LNCaP clone FGC (cell line): ENCODE data around the gene SULT1B1.

Experiments
- DNase-seq: peaks from one replicate; pipeline ENCODE4 v3.0.0-alpha.2; 2011; ENCODE audit warnings: low read depth
- H3K4me3 ChIP-seq: 2 replicates; pipeline ENCODE4 v1.5.1; 2011; ENCODE audit warnings: mild to moderate bottlenecking, low read depth, low read length, control low read depth
- TF ChIP-seq, protein P1 (sequence below): IDR thresholded peaks from 2 replicates; pipeline ENCODE4 v1.5.1; 2012; ENCODE audit warnings: mild to moderate bottlenecking; ENCODE audit not compliant: control insufficient read depth, insufficient read depth; ENCODE audit errors: extremely low read depth

SULT1B1 gene

DNA sequence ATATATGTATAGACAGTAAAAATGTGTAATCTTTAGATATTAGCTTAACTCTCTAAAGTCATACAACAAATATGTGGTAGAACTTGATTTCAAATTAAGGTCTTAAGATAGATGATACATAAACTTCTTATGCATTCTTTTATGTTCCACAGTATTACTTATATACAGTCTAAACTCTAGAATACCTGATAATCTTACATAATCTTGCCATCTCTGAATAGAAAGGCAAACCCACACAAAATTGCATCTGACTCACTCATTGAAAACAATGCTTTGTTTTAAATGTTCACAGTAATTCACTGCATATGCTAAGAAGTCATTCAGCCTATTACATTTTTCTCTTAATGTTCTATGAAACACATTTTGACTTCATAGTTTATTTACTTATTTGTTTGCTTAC lies 10.1 kb downstream of the SULT1B1 start:
- TF ChIP-seq, protein P1, sequence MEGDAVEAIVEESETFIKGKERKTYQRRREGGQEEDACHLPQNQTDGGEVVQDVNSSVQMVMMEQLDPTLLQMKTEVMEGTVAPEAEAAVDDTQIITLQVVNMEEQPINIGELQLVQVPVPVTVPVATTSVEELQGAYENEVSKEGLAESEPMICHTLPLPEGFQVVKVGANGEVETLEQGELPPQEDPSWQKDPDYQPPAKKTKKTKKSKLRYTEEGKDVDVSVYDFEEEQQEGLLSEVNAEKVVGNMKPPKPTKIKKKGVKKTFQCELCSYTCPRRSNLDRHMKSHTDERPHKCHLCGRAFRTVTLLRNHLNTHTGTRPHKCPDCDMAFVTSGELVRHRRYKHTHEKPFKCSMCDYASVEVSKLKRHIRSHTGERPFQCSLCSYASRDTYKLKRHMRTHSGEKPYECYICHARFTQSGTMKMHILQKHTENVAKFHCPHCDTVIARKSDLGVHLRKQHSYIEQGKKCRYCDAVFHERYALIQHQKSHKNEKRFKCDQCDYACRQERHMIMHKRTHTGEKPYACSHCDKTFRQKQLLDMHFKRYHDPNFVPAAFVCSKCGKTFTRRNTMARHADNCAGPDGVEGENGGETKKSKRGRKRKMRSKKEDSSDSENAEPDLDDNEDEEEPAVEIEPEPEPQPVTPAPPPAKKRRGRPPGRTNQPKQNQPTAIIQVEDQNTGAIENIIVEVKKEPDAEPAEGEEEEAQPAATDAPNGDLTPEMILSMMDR, result no peak
- DNase-seq, result no peak
- no peak overlapping the region for H3K4me3 ChIP-seq

DNA sequence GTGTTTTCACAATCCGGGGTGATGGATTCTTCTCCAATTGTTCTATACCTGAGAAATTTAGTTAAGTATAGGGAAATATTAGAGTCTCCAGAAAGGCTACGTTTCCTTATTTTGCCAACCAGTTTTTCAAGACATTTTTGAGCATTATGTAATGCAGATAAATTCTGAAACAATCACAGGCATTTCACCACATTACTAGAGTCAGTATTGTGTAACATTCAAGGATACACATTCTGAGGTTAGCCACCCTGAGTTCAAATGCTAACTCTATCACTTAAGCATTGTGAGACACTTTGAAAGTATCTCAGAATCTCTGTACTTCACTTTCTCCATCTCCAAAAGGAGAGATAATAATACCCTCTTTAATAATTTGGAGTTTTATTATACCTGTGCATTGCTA lies 10.6 kb downstream of the SULT1B1 start:
- no peak overlapping the region for H3K4me3 ChIP-seq
- TF ChIP-seq, protein P1, result no peak
- DNase-seq, result no peak

DNA sequence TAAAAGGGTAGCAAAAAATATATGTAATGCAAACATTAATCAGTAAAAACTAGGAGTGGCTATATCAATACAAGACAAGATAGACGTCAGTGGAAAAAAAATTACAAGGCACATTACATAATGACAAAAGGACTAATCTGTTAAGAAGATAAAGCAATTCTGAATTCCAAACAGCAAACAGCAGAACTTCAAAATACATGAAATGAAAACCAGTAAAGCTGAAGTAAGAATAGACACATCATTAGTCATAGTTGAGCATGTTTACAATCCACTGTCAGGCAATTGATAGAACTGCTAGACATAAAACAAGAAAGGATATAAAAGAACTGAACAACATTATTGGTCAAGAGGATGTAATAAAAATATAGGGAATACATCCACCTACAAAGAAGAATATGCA lies 12.2 kb downstream of the SULT1B1 start:
- no peak for DNase-seq

DNA sequence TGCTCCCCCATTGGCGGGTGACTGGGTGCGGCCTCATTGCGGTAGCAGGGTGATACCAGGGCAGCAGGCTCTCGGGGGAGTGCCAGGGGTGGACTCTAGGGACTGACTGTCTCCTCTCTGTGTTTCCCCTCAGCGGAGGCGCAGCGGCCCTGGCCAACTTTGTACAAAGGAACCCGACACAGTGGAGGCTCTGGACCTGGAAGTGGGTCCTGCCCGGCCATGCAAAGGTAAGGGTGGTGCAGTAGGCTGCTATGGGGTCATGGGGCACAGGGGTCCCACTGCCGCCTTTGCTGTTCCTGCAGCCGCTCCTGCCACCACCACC lies 16.3 kb downstream of the SULT1B1 start:
- DNase-seq, result no peak
- TF ChIP-seq, protein P1, result no peak
- H3K4me3 ChIP-seq, result no peak overlapping the region

More for the DNA sequence above, 12.2 kb downstream of the SULT1B1 start:
- no peak overlapping the region for H3K4me3 ChIP-seq
- TF ChIP-seq, protein P1, result no peak

DNA sequence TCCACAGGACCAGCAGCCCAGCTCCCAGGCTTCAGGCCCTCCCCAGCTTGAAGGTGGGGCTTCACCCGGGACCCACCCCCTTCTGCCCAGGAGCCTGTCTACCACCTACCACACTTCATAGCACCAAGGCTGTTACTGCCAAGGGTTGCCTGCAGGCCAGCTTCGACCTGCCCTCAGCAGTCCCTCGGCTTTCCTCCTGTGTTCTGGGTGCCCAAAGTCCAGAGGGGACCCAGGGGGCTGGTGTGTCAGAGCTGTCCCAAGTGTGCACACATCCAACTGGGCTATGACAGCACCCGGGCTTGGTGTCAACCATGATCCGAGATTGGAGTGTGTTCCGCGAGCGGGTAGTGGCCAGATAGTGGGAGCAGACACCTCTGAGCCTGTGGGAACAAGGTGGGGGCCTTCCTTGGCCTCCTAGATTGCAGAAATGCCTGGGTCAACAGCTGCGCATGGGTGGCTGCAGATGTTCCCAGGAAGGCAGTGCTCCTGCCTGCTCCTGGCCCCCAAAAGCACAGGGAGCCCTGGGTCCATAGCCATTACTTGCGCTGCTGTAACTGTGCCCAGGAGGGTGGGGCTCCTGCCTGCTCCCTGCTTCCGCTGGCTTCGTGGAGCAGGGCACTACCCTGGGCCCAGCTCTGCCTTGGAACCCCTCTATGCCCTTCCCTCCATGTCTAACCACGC lies 16.8 kb downstream of the SULT1B1 start:
- H3K4me3 ChIP-seq, result no peak overlapping the region
- TF ChIP-seq, protein P1, result no peak
- DNase-seq, result no peak

DNA sequence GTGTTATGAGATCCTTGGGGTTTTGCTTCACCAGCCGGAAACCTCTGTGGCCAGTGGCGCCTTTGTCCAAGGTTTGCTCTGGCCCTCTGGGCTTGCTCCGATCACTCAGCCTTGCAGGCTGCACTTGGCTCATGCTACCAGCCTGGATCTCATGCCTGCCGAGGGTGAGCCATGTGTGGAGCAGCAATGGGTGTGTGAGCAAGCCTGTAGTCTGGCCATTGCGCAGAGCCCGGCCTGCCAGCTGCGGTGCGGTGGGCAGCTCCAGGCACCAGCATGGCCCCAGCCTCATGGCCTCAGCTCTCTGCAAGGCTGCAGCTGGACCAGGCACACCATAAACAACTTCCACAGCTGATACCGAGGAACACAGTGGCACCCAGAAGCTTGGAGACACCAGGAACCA lies 17.8 kb downstream of the SULT1B1 start:
- TF ChIP-seq, protein P1, result no peak
- DNase-seq, result no peak
- no peak overlapping the region for H3K4me3 ChIP-seq

DNA sequence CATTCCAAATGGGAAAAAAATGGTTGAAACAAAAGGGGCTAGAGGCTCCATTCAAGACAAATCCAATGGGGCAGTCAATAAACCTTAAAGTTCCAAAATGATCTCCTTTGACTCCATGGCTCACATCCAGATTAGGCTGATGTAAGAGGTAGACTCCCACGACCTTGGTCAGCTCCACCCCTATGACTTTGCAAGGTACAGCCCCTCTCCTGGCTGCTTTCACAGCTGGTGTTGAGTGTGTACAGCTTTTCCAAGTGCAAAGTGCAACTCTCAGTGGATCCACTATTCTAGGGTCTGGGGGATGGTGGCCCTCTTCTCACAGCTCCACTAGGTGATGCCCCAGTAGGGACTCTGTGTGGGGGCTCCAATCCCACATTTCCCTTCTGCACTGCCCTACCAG lies 21.5 kb downstream of the SULT1B1 start:
- no peak for DNase-seq
- H3K4me3 ChIP-seq, result no peak overlapping the region
- TF ChIP-seq, protein P1, result no peak
